ENCODE results near the gene NEDD4L.
A peak's percentile ranks its signal among the peaks of the same experiment; 100 is the strongest.
"Not testable (repeated sequence)": the region's sequence is repeated elsewhere in the genome, so short reads cannot be mapped to it uniquely, and the experiment has no call there.

NEDD4L gene

DNA sequence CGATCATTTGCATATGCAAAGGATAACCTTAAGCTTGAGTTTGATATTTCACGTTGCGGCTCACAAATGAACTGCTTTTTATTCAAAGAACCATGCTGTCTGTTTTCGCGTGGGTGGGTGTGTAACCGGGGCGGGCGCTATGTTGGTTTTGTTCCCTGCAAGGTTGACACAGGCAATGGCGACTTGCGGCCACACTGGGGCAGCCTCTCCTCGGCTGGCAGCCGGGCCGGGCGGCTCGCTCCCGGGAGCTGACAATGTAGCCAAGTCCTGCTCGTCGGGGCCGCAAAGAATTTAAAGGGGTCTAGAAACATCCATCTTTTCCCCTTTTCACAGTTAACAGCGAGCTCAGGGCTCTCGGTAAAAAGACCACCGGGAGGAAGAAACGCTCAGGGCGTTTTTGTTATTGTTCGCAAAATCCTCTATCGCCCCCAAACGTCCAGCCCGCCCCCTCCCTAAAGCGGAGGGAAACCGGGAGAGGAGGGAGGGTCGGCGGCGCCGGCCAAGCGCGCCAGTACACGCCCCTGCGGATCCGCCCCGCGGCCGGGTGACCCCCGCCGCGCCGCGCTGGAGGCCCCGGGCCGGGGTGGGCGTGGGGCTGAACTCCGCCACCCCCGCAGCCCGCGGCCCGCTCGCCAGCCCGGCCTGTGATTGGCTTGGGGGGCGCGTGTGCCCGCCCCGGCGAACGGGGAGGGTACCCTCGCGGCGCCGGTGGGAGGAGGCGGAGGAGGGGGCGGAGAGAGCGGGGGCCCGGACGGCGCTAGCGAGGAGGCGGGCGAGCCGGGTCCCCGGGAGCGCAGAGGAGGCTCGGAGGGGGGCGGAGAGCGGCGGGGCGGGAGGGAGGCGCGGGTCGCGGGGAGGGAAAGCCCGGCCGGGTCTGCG is at the start of gene NEDD4L:
Gene NEDD4L, plus strand, starts transcription at position 736 of the 879 bp plus-strand sequence. CDS start 435 bp downstream, outside the sequence.
- peak; percentile 17 to 89 (median 76) for DNase-seq

- no peak for DNase-seq
Measured at GRCh38 chr18:57995331-57995730, 48.7 kb upstream of the NEDD4L start.

GRCh38 chr18:57996894-57997293 is 47.1 kb upstream of the NEDD4L start:
- DNase-seq = not testable (repeated sequence)

DNA sequence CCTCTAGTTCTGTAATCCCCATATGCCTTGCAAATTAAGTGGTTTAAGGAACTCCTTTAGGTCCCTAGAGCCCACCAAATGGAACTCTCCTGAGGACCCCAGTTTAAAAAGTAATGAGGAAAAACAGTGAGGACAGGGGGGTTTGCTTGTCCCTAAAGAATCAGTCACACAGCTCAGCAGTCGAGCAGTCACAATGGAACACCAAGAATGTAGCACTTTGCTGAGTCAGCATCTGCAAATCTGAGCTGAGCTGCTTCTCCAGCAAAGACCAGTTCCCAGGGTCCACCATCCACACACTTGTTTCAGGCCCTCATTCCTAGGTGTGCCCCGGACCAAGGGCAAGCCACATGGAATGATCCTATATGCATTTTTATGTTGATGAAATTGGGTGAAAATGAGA is 46.2 kb upstream of the NEDD4L start:
- DNase-seq = no peak

DNA sequence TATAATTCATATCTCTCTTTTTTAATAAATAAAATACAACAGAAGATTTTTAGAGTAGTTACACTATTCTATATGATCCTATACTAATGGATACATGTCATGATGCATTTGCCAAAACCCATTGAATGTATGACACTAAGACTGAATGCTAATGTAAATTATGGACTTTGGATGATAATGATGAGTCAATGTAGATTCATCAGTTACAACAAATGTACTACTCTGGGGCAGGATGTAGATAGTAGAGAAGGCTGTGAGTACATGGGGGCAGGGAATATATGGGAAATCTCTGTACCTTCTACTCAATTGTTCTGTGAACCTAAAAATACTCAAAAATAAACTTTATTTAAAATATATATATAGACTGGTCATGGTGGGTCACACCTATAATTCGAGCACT is 45.6 kb upstream of the NEDD4L start:
- no peak for DNase-seq

GRCh38 chr18:58004317-58004716 is 39.7 kb upstream of the NEDD4L start:
- no peak for DNase-seq

- no peak for DNase-seq
Measured at GRCh38 chr18:58005011-58005410, 39.0 kb upstream of the NEDD4L start.

GRCh38 chr18:58005885-58006523 is 38.0 kb upstream of the NEDD4L start:
- DNase-seq = no peak

GRCh38 chr18:58009166-58009565 is 34.9 kb upstream of the NEDD4L start:
- DNase-seq = no peak

GRCh38 chr18:58010265-58010664 is 33.8 kb upstream of the NEDD4L start:
- DNase-seq = no peak

- no peak for DNase-seq
Measured at GRCh38 chr18:58012356-58012755, 31.7 kb upstream of the NEDD4L start.

- DNase-seq = no peak
Measured at GRCh38 chr18:58013241-58014211, 30.5 kb upstream of the NEDD4L start.

- peak in 8 of 58 donors; percentile 1 to 24 (median 6) for DNase-seq
Measured at GRCh38 chr18:58015065-58015780, 28.8 kb upstream of the NEDD4L start.

DNA sequence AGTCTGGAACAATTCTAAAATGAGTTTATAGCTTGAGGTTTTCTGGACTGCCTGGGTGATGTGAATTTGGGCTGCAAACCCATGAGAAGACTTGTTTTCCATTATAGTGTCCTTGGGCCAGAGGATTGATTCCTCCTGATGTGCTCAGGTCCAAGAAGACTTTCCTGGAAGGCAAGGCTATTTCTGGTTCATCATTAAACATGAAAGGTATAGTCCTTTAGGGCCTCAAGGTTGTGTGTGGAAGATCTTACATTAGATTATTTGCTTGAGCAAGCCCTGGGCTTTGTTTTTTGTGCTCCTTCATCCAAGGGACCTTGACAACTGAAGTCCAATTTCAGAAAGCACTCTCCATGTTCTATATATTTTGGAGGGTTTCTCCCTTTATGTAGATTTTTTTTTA is 26.8 kb upstream of the NEDD4L start:
- DNase-seq = no peak

DNA sequence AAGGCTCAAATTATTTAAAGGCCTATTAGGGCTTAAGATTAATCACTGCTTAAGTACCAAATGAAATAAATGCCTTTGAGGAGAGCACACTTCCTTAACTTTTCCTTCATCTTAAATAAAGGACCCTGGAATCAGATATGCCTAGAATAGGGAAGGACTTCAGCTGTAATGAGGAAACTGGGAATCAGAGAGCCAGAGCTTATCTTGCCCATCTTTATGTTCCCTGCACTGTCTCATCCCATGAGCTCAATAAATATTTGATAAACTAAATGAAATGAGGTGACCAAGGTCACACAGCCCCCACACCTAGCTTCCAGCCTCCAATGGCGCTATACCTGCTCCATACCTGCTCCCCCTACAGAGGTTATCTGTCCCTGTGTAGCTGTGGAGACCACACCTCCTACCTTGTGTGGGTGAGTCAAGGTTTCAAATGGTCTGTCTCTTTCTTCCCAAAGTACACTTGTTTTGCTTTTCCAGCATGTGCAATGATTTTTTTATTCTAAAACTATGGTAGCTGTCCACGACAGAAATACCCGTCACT is 23.4 kb upstream of the NEDD4L start:
- DNase-seq = no peak

DNA sequence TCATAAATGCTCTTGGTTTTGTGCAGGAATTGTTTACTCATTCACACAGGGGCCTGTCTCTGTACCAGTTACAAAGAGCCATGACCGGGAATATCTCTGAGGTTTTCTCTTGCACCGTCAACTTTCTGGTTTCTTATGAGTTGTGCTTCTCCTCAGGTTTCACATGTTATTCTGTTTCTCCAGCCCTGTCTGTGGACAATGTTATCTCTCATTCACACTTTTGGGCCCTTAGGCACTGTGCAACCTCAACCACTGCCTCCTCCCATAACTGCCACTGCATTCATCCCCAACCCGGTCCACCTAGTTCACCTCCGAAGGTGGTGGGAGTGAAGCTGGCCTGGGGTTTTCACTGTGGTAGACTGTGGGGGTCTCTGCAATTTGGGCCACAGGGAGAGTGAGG is 22.5 kb upstream of the NEDD4L start:
- no peak for DNase-seq

DNA sequence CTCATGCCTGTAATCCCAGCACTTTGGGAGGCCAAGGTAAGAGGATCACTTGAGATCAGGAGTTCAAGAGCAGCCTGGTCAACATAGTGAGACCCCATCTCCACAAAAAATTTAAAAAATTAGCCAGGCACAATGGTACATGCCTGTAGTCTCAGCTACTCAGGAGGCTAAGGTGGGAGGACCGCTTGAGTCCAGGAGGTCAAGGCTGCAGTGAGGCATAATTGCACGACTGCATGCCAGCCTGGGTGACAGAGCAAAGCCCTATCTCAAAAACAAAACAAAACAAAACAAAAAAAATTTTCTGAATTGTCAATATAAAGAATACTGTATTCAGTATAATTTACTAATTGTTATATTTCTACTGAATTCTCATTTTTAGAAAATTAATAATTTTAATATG is 20.9 kb upstream of the NEDD4L start:
- DNase-seq = no peak

GRCh38 chr18:58024139-58024538 is 19.9 kb upstream of the NEDD4L start:
- no peak for DNase-seq

DNA sequence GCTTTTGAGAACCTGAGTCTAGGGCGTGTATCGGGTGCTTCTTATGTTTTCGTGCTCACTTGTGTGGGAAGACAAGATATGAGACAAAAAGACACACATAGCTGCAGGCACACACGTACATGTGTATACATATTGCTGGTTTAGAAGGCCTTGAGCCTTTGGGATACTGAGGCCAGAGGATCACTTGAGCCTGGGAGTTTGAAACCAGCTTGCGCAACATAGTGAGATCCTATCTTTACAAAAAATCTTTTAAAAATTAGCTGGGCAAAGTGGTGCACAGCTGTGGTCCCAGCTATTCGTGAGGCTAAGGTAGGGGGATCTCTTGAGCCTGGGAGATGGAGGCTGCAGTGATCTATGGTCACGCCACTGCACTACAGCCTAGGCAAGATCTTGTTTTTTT is 18.8 kb upstream of the NEDD4L start:
- no peak for DNase-seq

GRCh38 chr18:58025733-58026132 is 18.3 kb upstream of the NEDD4L start:
- DNase-seq = no peak

- no peak for DNase-seq
Measured at GRCh38 chr18:58026395-58026794, 17.6 kb upstream of the NEDD4L start.

Data from anterior cingulate cortex (tissue), 58 donors.